Glomerular visceral epithelial cell (primary cell): Measurements from ENCODE around the gene TPH2.

ENCODE experiments used
- DNase-seq: peaks from one replicate; pipeline ENCODE4 v3.0.0-alpha.2; 2016; ENCODE audit errors: extremely low spot score

Gene TPH2

GRCh38 chr12:72033991-72034390, 95.3 kb downstream of the TPH2 start:
- no peak for DNase-seq

GRCh38 chr12:72035625-72036024, 97.0 kb downstream of the TPH2 start:
- DNase-seq = no peak

- DNase-seq = no peak
Measured at GRCh38 chr12:72036393-72036792, 97.7 kb downstream of the TPH2 start.

GRCh38 chr12:72037006-72037795, 98.6 kb downstream of the TPH2 start:
- DNase-seq = no peak

GRCh38 chr12:72041811-72042210, 103.2 kb downstream of the TPH2 start:
- no peak for DNase-seq

GRCh38 chr12:72053604-72054003, 115.0 kb downstream of the TPH2 start:
- DNase-seq = no peak

GRCh38 chr12:72054511-72054910, 115.9 kb downstream of the TPH2 start:
- no peak for DNase-seq

GRCh38 chr12:72057330-72057914, 118.8 kb downstream of the TPH2 start:
- peak; percentile 50 for DNase-seq

- DNase-seq = no peak
Measured at GRCh38 chr12:72063073-72063472, 124.4 kb downstream of the TPH2 start.

- no peak for DNase-seq
Measured at GRCh38 chr12:72071030-72071429, 132.4 kb downstream of the TPH2 start.

GRCh38 chr12:72072592-72073212, 134.1 kb downstream of the TPH2 start:
- no peak for DNase-seq

- no peak for DNase-seq
Measured at GRCh38 chr12:72074065-72074464, 135.4 kb downstream of the TPH2 start.

GRCh38 chr12:72074956-72075355, 136.3 kb downstream of the TPH2 start:
- no peak for DNase-seq

- DNase-seq = no peak
Measured at GRCh38 chr12:72075401-72075800, 136.8 kb downstream of the TPH2 start.

GRCh38 chr12:72075891-72076557, 137.4 kb downstream of the TPH2 start:
- no peak for DNase-seq

GRCh38 chr12:72076558-72076915, 137.9 kb downstream of the TPH2 start:
- DNase-seq = no peak

- DNase-seq = no peak
Measured at GRCh38 chr12:72077111-72077820, 138.6 kb downstream of the TPH2 start.

GRCh38 chr12:72081777-72082176, 143.1 kb downstream of the TPH2 start:
- no peak for DNase-seq
